CD4-positive, CD25-positive, alpha-beta regulatory T cell (primary cell): ENCODE data around the gene ST6GALNAC3. TPM values are rescaled to one million over a fixed set of nuclear protein-coding genes. Genes with fewer than 3 reads are reported as not detected.

Experiments used
- ATAC-seq, 2 donors: fragments of 150-1000 bp; cut with Tn5 transposase; one replicate each; pipeline ENCODE4 v1.10.0; 2021; ENCODE audit warnings: low read depth in 2 of 2, moderate number of reproducible peaks in 2 of 2, moderate library complexity in 1 of 2
- DNase-seq, 3 donors: peaks; one replicate each; pipeline versions ENCODE4 v3.0.0 to v3.0.0-alpha.2; 2012 to 2022; ENCODE audit warnings: mixed read lengths in 1 of 3
- H3K27ac ChIP-seq: one replicate; pipeline ENCODE4 v1.7.0; 2013; ENCODE audit warnings: mild to moderate bottlenecking, low read length; ENCODE audit not compliant: insufficient read depth, poor library complexity, severe bottlenecking
- H3K27me3 ChIP-seq: one replicate; pipeline ENCODE4 v1.7.0; 2013; ENCODE audit warnings: low read length; ENCODE audit not compliant: control insufficient read depth, insufficient read depth
- H3K36me3 ChIP-seq: one replicate; pipeline ENCODE4 v1.7.0; 2013; ENCODE audit warnings: mild to moderate bottlenecking, low read length, moderate library complexity; ENCODE audit not compliant: control insufficient read depth, insufficient read depth
- H3K4me1 ChIP-seq: 2 replicates; pipeline ENCODE4 v1.7.0; 2013; ENCODE audit warnings: mild to moderate bottlenecking, low read length; ENCODE audit not compliant: insufficient read depth, control insufficient read depth, poor library complexity, severe bottlenecking
- H3K4me3 ChIP-seq: one replicate; pipeline ENCODE4 v1.7.0; 2013; ENCODE audit warnings: low read depth, mild to moderate bottlenecking, low read length, moderate library complexity
- H3K9me3 ChIP-seq, 2 experiments: 1 replicate in 1 of 2; 2 replicates in 1 of 2; pipeline ENCODE4 v1.7.0; 2013; ENCODE audit warnings: low read length in 2 of 2, mild to moderate bottlenecking in 1 of 2, moderate library complexity in 1 of 2; ENCODE audit not compliant: control insufficient read depth in 2 of 2
- H3K27ac Mint-ChIP-seq, 3 donors: one replicate each; pipeline ENCODE4 v1.8.0; 2020 to 2022; ENCODE audit warnings: mild to moderate bottlenecking in 3 of 3, mixed read lengths in 3 of 3, moderate library complexity in 2 of 3
- H3K27me3 Mint-ChIP-seq: one replicate; pipeline ENCODE4 v1.8.0; 2022; ENCODE audit warnings: mild to moderate bottlenecking, mixed read lengths
- H3K36me3 Mint-ChIP-seq: one replicate; pipeline ENCODE4 v1.8.0; 2020; ENCODE audit warnings: mixed read lengths
- H3K4me1 Mint-ChIP-seq, 4 donors: one replicate each; pipeline ENCODE4 v1.8.0; 2020 to 2022; ENCODE audit warnings: mixed read lengths in 4 of 4, mild to moderate bottlenecking in 1 of 4
- H3K4me3 Mint-ChIP-seq, 4 donors: one replicate each; pipeline ENCODE4 v1.8.0; 2020 to 2022; ENCODE audit warnings: mild to moderate bottlenecking in 4 of 4, mixed read lengths in 4 of 4, moderate library complexity in 3 of 4
- H3K9me3 Mint-ChIP-seq, 7 donors: one replicate each; pipeline ENCODE4 v1.8.0; 2020 to 2022; ENCODE audit warnings: mixed read lengths in 7 of 7, mild to moderate bottlenecking in 3 of 7, moderate library complexity in 2 of 7
- polyA plus RNA-seq, 4 donors: library from polyadenylated mRNA; unstranded; fragments of 300-500 nt; fragmentation: Illumina TruSeq; gene quantifications; one replicate each; pipeline ENCODE4 v1.2.3, GENCODE V29; 2021
- total RNA-seq: library from RNA; stranded (reverse); gene quantifications from one replicate; pipeline ENCODE4 v1.2.3, GENCODE V29; 2022

The ST6GALNAC3 gene
- total and polyA plus RNA-seq, 5 donors from 2014 or later: 0.03 to 3.4 (median 0.95) TPM

DNA sequence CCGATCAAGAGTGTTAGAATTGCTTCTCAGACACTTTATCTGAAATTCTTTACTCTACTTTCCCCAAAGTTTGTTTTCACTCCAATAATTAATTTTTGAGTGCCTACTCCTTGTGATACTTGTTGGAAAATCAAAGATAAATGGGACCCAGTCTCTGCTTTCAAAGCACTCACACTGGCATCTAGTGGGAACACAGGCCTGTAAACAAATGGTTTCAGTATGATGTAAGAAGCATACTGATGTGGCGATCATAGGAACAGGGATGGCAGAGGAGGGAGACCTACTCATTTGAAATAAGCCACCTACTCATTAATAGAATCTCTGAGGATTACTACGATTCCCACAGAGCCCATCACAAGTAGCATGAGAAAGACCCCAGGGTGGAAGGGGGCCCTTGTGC is 519.1 kb downstream of the ST6GALNAC3 start:
- ATAC-seq (no peak), DNase-seq (no peak)
- Mint-ChIP-seq H3K4me1 (no peaks in the 10 kb centered on the region), H3K27me3 (peaks cover 9% of the 10 kb centered on the region), H3K9me3 (peaks cover 0 to 8% (median 0%) of the 10 kb centered on the region in 7 donors), H3K4me3 (no peak overlapping the region), H3K36me3 (no peaks in the 10 kb centered on the region), H3K27ac (no peak overlapping the region)
- H3K9me3 ChIP-seq: no peaks in the 10 kb centered on the region
- H3K4me1 ChIP-seq: no peaks in the 10 kb centered on the region
- no peaks in the 10 kb centered on the region for H3K27me3 ChIP-seq
- H3K27ac ChIP-seq: no peak overlapping the region
- H3K36me3 ChIP-seq: no peaks in the 10 kb centered on the region
- H3K4me3 ChIP-seq: no peak overlapping the region

DNA sequence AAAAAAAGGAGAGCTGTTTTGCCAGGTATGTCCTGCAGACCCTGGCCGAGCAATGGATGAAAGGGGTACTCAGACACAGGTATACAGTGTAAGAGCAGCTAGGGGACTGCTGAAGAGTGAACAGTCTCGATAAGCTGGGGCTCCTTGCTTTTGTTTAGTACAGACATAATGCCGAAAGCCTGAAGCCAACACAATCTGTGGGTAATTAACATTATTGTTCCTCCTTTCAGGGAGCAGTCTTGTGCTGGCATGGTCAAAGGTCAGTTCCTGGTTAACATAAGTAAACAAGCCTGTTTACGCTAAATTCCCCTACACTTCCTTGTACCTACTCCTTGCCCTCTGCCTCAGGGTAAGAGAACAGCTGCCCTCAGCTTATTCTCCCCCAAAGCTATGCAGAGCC is 520.5 kb downstream of the ST6GALNAC3 start:
- H3K27me3 Mint-ChIP-seq: peaks cover 9% of the 10 kb centered on the region
- peaks cover 0 to 8% (median 0%) of the 10 kb centered on the region in 7 donors for H3K9me3 Mint-ChIP-seq
- ATAC-seq (no peak), DNase-seq (no peak)
- H3K4me1 ChIP-seq: no peaks in the 10 kb centered on the region
- no peak overlapping the region for H3K27ac Mint-ChIP-seq
- no peak overlapping the region for H3K27ac ChIP-seq
- no peak overlapping the region for H3K4me3 ChIP-seq
- H3K27me3 ChIP-seq: no peaks in the 10 kb centered on the region
- no peaks in the 10 kb centered on the region for H3K4me1 Mint-ChIP-seq
- no peak overlapping the region for H3K4me3 Mint-ChIP-seq
- H3K36me3 Mint-ChIP-seq: no peaks in the 10 kb centered on the region
- H3K9me3 ChIP-seq: no peaks in the 10 kb centered on the region
- no peaks in the 10 kb centered on the region for H3K36me3 ChIP-seq

DNA sequence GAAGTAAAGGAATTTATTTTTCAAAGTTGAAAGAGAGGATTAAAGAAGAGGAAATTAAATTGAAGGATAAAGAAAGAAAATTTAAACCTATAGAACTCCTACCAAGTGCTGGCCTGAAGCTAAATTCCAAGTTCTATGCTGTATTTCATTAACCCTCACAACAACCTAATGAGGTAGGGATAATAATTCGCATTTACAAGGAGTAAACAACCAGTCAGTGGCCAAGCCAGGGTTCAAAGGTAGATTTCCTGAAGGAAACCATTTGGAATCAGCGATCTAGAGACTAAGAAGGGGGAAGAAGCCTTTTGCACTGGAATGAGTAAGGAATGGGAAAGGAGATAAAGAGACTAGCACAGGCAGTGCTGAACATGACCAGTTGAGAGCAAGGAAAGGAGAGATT is 526.9 kb downstream of the ST6GALNAC3 start:
- no peaks in the 10 kb centered on the region for H3K27me3 Mint-ChIP-seq
- peaks cover 0 to 4% (median 0%) of the 10 kb centered on the region in 7 donors for H3K9me3 Mint-ChIP-seq
- Histone ChIP-seq H3K9me3 (no peaks in the 10 kb centered on the region), H3K4me1 (no peaks in the 10 kb centered on the region), H3K27me3 (no peaks in the 10 kb centered on the region), H3K27ac (no peak overlapping the region), H3K4me3 (no peak overlapping the region), H3K36me3 (no peaks in the 10 kb centered on the region)
- ATAC-seq (no peak), DNase-seq (no peak)
- H3K4me1 Mint-ChIP-seq: no peaks in the 10 kb centered on the region
- H3K4me3 Mint-ChIP-seq: no peak overlapping the region
- H3K27ac Mint-ChIP-seq: no peak overlapping the region
- H3K36me3 Mint-ChIP-seq: no peaks in the 10 kb centered on the region

DNA sequence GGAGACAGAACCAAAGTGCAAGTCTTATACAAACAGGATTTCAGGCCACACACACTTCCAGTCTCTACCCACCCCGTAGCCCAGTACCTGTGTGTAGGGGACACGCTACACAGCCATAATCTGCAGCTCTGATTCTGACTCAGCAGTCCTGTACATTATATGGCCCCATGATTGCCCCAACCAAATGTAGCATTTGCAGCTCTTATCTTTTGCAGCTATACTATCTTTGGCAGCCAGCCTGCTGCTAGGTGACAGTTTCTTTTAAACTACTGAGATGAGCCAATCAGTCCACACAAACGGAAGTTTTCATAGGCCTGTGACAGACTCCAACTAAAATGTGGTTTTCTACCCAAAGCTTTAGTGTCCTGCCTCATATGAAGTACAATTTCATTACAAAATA is 533.2 kb downstream of the ST6GALNAC3 start:
- Histone ChIP-seq H3K4me1 (no peaks in the 10 kb centered on the region), H3K9me3 (no peaks in the 10 kb centered on the region), H3K27ac (no peak overlapping the region), H3K36me3 (no peaks in the 10 kb centered on the region), H3K27me3 (no peaks in the 10 kb centered on the region), H3K4me3 (no peak overlapping the region)
- Mint-ChIP-seq H3K36me3 (no peaks in the 10 kb centered on the region), H3K27me3 (no peaks in the 10 kb centered on the region), H3K4me3 (no peak overlapping the region), H3K9me3 (peaks cover 0 to 2% (median 0%) of the 10 kb centered on the region in 7 donors), H3K27ac (no peak overlapping the region), H3K4me1 (no peaks in the 10 kb centered on the region)
- DNase-seq (no peak), ATAC-seq (no peak)

DNA sequence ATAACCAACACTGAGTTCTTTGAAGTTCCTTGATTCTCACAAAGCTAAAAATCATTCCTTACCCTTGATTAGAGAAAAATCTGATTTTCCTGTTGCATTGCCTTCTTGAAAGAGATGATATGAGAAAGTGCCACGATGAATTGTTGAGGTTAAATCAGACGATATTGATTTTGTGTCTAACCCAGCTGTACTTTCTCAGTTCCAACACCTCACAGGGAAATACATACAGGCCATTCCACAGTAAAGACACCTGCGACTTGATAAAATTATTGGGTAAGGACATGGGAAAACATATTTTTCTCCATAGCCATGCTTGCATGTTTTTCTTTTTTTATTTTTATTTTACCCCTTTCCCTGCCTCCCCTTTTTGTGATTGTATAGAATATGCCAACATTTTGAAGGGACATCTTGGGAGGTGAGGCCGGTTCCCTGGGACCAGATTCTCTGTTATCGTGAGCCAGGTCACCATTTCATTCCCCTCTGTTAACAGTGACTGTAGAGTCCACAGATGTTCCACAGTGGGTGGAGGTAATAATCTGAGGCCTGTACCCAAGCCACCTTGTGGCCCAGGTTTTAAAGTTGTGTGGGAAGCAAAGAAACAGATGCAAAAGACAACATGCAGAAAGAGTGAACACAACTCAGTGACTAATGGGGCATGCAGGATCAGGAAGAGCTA is 537.4 kb downstream of the ST6GALNAC3 start:
- peaks cover 0 to 4% (median 0%) of the 10 kb centered on the region in 7 donors for H3K9me3 Mint-ChIP-seq
- no peaks in the 10 kb centered on the region for H3K27me3 Mint-ChIP-seq

DNA sequence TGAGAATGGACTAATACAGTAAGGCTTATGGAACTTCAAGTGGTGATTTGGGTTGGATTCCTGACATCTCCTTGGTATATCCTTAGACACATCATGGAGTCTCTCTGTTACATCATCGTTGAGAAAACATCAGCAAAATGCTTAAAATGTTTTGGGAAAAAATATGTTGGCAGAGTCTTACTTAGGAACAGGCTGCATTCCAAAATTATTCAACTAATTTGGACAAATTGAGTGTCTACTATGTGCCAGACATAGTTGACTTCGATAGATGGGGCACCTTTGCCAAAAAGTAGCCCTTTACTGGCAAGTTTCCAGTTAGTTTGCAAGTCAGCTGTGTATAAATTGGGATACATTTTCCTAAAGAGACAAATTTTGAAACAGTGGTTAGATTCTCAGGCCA is 539.3 kb downstream of the ST6GALNAC3 start:
- H3K27me3 Mint-ChIP-seq: peaks cover 2% of the 10 kb centered on the region
- Histone ChIP-seq H3K4me1 (no peaks in the 10 kb centered on the region), H3K27me3 (no peaks in the 10 kb centered on the region), H3K27ac (no peak overlapping the region), H3K4me3 (no peak overlapping the region), H3K36me3 (no peaks in the 10 kb centered on the region), H3K9me3 (no peaks in the 10 kb centered on the region)
- H3K36me3 Mint-ChIP-seq: no peaks in the 10 kb centered on the region
- no peaks in the 10 kb centered on the region for H3K4me1 Mint-ChIP-seq
- ATAC-seq (no peak), DNase-seq (no peak)
- H3K27ac Mint-ChIP-seq: no peak overlapping the region
- H3K9me3 Mint-ChIP-seq: peaks cover 0 to 4% (median 0%) of the 10 kb centered on the region in 7 donors
- H3K4me3 Mint-ChIP-seq: no peak overlapping the region

More for the DNA sequence above, 537.4 kb downstream of the ST6GALNAC3 start:
- Mint-ChIP-seq H3K4me1 (no peaks in the 10 kb centered on the region), H3K36me3 (no peaks in the 10 kb centered on the region), H3K27ac (no peak overlapping the region), H3K4me3 (no peak overlapping the region)
- Histone ChIP-seq H3K27me3 (no peaks in the 10 kb centered on the region), H3K4me1 (no peaks in the 10 kb centered on the region), H3K27ac (no peak overlapping the region), H3K4me3 (no peak overlapping the region), H3K9me3 (no peaks in the 10 kb centered on the region), H3K36me3 (no peaks in the 10 kb centered on the region)
- ATAC-seq (no peak), DNase-seq (no peak)

DNA sequence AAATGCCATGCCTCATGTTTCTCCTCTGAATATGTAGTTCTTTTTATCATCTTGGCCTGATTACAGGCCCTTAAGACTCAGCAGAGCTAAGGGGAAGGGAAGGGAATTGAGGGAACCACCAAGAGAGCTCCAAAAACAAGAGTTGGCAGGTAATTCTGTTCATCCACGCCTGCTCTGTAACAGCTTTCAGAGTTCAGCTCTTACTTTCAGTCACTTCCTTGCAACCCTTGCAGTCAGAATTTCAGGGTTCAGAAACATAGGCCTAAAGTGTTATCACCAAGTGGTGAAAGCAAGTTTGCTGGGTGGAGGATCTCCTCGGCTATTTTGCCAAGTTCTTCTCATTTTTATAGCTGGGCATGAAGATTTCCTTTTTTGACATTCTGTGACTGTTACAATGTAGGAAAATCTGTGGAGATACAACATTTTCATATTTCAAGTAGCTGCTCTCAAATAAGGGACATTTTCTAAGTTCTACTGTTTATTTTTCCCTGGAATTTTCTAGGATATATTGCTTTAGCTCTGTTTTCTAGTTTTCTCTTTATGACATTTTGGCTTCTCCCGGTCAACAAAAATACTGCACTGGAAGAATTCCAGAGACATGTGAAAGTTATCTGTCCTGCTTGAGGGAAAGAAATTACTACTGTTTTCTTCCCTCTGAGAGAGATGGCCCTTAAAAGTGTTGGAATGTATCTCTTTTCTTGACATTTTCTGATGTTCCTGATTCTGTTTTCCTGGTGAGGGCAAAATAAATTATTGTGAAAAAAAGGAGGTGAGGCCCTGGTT is 540.9 kb downstream of the ST6GALNAC3 start:
- ATAC-seq: no peak
- H3K4me3 Mint-ChIP-seq: peak overlapping the region in 1 of 4 donors; percentile 13
- H3K4me1 Mint-ChIP-seq: no peaks in the 10 kb centered on the region
- Histone ChIP-seq H3K4me3 (no peak overlapping the region), H3K9me3 (no peaks in the 10 kb centered on the region), H3K36me3 (no peaks in the 10 kb centered on the region), H3K27ac (no peak overlapping the region), H3K27me3 (no peaks in the 10 kb centered on the region), H3K4me1 (no peaks in the 10 kb centered on the region)
- peaks cover 0 to 2% (median 0%) of the 10 kb centered on the region in 7 donors for H3K9me3 Mint-ChIP-seq
- peaks cover 5% of the 10 kb centered on the region for H3K27me3 Mint-ChIP-seq
- peak overlapping the region in 1 of 3 donors; percentile 18 for H3K27ac Mint-ChIP-seq
- H3K36me3 Mint-ChIP-seq: no peaks in the 10 kb centered on the region
- DNase-seq: no peak
